Measurements from ENCODE around the gene ARL5A.
"Not testable (repeated sequence)": the region's sequence is repeated elsewhere in the genome, so short reads cannot be mapped to it uniquely, and the experiment has no call there.

Gene ARL5A, protein sequence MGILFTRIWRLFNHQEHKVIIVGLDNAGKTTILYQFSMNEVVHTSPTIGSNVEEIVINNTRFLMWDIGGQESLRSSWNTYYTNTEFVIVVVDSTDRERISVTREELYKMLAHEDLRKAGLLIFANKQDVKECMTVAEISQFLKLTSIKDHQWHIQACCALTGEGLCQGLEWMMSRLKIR

DNA sequence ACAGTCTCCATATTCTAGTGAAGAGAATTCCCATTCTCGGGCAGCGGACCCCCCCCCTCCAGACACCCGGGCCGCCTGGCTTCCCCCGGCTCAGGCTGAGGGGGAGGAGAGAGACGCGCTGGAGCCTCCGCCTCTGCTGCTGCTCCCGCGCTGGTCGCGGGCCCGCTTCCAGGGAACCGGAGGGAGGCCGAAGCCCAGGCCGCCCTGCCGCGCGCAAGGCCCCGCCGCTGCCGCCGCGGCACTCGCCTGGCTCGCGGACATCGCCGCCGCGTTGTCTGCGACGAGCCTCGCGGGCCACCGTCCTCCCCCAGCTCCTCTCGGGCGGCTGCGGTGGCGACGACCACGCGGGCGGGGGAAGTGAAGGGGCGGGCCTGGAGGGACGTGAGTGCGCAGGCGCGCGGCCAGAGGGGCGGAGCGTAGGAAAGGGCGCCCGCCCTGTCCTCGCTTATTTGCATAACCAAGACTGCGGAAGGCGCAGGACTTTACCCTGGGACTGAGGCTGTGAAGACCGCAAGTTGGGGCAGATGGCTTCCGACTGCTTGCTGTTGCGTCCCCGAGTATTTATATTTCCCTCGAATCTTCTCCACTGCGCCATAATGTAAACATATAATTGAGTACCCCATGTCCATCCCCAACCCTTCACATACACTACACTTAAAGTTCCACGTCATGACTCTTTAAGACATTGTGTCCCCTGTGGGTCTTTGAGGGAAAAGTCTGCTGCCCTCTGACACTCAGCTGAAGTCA lies at the start of gene ARL5A:
Gene ARL5A, minus strand, starts transcription at position 279 of the 747 bp plus-strand sequence. Its CDS starts 245 bp downstream, at position 34.
- DNase-seq: peak; percentile 30 to 96 (median 92)

- DNase-seq: not testable (repeated sequence)
Observed at GRCh38 chr2:151875631-151876030, 47.4 kb upstream of the ARL5A start.

GRCh38 chr2:151872463-151872862 lies 44.2 kb upstream of the ARL5A start:
- no peak for DNase-seq

DNA sequence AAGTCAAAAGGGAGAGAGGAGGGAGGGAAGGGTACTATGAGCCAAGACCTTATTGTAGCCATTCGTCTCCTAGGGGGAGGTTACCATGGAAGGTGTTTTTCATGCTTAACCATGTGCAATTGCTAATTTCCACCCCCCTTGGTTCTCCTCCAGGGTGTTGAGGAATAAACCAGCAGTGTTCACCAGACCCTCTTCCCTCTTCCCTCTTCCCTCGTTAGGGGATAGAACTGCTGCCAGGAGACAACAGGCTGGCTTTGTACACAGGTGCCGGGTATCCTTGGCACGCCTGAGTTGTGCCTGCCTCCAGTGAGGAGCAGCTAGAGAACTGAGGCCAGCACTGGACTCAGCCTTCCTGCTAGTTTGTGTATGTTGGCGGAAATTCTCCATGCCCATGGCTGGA lies 41.1 kb upstream of the ARL5A start:
- peak in 9 of 14 donors; percentile 14 to 52 (median 32) for DNase-seq

GRCh38 chr2:151862700-151863099 lies 34.5 kb upstream of the ARL5A start:
- no peak for DNase-seq

DNA sequence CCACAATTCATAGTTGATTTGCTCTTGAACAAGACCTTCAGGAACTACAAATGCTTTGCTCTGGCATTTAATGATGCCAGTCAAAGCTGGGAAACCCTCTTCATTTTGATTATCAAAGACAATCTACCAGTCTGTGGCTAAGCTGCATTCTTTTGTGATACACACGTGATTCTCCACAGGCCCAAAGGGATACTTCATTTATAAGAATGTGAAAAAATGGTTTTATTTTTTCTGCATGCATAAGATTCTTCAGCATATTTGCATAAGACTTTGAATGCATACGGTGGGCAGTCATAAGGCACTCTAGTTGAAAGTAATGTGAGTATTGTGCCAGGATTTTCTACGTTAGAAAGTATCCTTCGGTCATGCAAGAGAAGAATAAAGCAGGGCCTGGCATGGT lies 33.0 kb upstream of the ARL5A start:
- DNase-seq: no peak

DNA sequence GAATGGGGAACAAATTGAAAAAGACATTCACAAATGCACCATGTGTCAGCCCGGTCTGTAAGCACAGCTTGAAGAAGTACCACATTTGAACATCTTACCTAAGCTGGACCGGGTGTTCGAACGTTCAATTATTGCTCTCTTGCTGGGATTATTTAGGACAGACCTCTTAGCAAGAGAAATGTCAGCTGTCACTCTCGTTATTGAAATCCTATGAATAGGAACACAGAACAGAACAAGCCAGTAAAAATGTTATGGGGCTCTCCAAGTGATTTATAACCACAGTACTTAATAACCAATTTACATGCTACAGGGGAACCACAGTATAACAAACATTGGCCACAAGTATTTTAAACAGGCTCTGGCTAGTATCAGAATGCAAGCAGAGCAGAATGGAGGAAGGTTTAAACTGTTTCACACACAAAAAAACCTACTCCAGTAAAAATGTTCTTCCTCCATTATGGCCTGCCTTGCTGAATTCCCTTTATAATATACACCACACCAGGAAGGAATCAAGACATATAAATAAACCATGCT lies 32.5 kb upstream of the ARL5A start:
- no peak for DNase-seq

GRCh38 chr2:151860210-151860609 lies 32.0 kb upstream of the ARL5A start:
- no peak for DNase-seq

DNA sequence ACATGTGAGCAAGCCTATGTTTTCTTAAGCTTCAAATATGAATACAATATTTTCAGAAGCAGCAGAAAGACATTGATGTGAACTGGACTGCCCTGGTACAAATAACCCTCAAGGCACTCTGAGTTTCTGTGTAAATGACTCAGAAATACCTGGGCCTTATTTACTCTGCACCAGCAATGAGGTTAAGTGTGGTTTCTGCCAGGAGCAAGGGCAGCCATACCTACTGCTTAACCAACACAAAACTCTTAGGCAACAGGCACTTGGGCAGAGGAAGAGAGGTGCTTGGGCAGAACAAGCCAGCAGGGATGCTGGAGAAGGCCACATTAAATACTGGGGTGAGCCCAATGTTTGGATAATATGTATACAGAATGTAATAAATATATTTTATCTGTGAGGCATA lies 29.4 kb upstream of the ARL5A start:
- DNase-seq: no peak

- DNase-seq: no peak
Observed at GRCh38 chr2:151855111-151855510, 26.9 kb upstream of the ARL5A start.

GRCh38 chr2:151853070-151853758 lies 25.0 kb upstream of the ARL5A start:
- DNase-seq: no peak

GRCh38 chr2:151852260-151853069 lies 24.2 kb upstream of the ARL5A start:
- DNase-seq: no peak

DNA sequence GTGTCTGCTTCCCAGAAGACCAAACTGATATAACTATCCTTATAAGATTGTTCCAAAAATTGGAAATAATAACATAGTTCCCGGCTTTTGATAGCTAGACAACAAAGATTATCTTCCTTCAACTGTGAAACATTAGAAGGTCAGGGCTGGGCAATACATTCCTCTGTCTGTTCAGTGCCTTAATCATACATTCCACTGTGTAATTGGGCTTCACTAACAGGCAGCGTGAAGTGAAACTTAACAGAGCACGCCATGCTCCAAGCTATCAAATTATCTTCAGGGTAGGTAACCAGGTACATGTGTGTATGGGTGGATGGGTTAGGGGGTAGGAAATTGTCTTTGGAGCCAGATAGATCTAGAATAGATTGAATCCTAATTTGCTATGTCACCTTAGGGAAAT lies 23.5 kb upstream of the ARL5A start:
- no peak for DNase-seq

DNA sequence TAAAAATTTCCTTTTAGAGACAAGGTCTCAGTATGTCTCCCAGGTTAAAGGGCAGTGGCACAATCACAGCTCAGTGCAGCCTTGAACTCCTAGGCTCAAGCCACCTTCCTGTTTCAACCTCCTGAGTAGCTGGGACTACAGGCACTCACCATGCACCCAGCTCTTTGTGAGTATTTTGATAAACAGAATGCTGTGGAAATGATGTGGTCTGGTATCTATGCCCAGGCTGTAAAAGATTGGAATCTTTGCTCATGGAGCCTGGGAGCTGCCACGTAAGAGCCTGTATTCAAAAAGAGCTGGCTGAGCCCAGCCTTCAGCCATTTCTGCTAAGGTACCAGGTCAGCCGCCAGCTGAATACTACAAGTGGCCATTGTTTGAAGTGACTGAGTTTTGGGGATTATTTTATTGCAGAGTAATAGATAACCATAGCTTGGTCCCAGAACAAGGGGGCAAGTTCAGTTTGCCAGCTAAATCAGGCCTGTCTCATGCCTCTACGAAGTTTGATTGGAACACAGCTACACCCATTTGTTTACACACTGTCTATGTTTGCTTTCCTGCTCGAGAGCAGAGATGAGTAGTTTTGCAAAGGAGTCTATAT lies 21.3 kb upstream of the ARL5A start:
- DNase-seq: no peak

DNA sequence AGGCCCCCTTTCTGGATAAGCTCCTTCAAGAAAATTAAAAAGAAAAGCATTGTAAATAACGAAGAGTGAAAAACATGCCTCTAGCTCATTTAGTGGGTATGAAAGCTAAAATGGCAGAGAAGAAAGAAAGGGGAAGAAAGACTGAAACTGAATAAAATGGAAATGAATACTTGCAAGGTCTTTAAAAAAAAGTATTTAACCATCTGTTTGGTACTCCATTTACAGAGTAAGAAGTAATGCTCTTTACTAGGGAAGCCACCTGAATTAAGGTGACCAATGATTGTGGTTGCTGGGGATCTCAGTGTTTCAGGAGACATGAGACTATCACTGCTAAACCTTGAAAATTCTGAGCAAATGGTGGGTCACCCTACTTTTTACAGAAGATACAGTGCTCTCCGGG lies 17.7 kb upstream of the ARL5A start:
- no peak for DNase-seq

- no peak for DNase-seq
Observed at GRCh38 chr2:151845481-151845880, 17.3 kb upstream of the ARL5A start.

- no peak for DNase-seq
Observed at GRCh38 chr2:151844211-151844896, 16.1 kb upstream of the ARL5A start.

GRCh38 chr2:151843691-151844061 lies 15.5 kb upstream of the ARL5A start:
- no peak for DNase-seq

GRCh38 chr2:151842830-151843690 lies 14.8 kb upstream of the ARL5A start:
- DNase-seq: no peak

DNA sequence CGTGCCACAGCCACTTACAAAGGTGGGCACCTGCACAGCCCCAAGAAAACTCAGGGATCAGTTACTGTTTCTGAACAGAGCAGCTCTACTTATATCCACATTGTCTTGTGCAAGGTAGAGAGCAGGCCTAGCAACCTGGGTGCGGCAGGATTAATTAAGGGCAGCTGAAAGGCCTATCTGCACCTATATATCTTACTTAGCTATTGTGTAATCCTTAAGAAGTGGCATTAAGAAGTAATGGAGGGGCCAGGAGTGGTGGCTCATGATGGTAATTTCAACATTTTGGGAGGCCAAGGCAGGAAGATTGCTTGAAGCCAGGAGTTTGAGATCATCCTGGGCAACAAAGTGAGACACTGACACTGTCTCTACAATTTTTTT lies 12.8 kb upstream of the ARL5A start:
- no peak for DNase-seq

Data from C1 segment of cervical spinal cord (tissue), 14 donors.